ENCODE measurements around the gene ARID1B. TPM values are rescaled to one million over a fixed set of nuclear protein-coding genes. Genes with fewer than 3 reads are reported as not detected.

ARID1B gene
- total RNA-seq, 2 donors from 2014 or later = 65.1 to 99.4 TPM

DNA sequence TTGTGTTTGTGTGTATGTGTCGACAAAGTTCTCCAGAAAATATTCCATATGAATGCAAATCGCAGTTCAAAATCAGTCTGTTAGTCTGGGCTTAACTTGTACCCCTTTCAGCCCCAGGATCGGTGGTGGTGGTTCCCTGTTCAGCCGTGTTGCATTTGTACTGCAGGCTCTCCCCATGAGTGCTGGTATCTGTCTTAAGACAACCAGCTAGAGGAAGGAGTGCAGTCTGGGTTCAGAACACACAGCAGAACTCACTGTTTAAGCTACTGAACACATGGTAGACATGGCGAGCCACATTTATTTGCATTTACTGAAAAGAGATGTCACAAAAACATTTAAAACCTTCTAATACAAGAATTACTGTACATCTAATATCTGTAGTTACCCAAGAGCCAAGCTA is 192.1 kb downstream of the ARID1B start:
- no peak overlapping the region for H3K4me3 ChIP-seq
- no peaks in the 10 kb centered on the region for H3K36me3 ChIP-seq
- H3K9me3 ChIP-seq = no peaks in the 10 kb centered on the region
- intact Hi-C loops (cut with DNase I) = no loop called here
- WGBS = 92% methylated on average over 5 of the region's 5 CpGs
- no peak for DNase-seq (ENCODE audit: low spot score)
- H3K4me1 ChIP-seq (replicated peaks) = no peaks in the 10 kb centered on the region
- no peak for TF ChIP-seq POLR2A (IDR thresholded peaks at IDR 0.05)
- TF ChIP-seq POLR2AphosphoS5 (IDR thresholded peaks at IDR 0.05) = no peak
- no peak for TF ChIP-seq CTCF (IDR thresholded peaks at IDR 0.05)
- no peak overlapping the region for H3K27ac ChIP-seq
- H3K27me3 ChIP-seq (replicated peaks; ENCODE audit: insufficient read depth) = no peaks in the 10 kb centered on the region

DNA sequence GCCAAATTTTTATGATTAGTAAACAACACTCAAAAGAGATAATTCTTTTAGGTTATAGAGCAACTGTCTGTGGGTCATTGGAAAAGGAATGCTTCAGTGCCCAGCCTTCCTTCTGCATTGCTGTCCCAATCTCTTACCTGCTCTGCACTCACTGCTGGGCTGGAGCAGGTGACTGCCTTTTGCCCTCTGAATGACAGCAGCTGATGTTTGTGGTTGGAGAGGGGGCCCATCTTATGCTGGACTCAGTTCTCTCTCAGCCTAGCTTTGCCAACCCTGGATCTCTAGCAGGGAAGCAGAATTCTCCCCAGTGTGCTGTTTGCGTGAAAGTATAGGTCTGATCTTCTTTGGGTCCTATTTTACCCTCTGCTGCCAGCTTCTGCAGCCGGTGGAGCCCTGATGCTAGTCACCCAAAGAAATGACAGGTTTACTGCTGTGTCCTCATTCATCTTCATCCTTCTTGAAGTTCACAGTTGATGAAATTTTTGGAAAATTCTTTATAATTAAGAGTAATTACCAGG is 193.5 kb downstream of the ARID1B start:
- intact Hi-C loops (cut with DNase I) = no loop called here
- Histone ChIP-seq H3K4me1 (replicated peaks) (no peaks in the 10 kb centered on the region), H3K27me3 (replicated peaks; ENCODE audit: insufficient read depth) (no peaks in the 10 kb centered on the region), H3K9me3 (no peaks in the 10 kb centered on the region), H3K27ac (no peak overlapping the region), H3K36me3 (no peaks in the 10 kb centered on the region), H3K4me3 (no peak overlapping the region)
- WGBS = 63% methylated on average over 2 of the region's 2 CpGs
- DNase-seq (ENCODE audit: low spot score) = no peak
- TF ChIP-seq POLR2A (IDR thresholded peaks at IDR 0.05) (no peak), POLR2AphosphoS5 (IDR thresholded peaks at IDR 0.05) (no peak), CTCF (IDR thresholded peaks at IDR 0.05) (no peak)

- intact Hi-C loops (cut with DNase I) = no loop called here
- WGBS = 89% methylated on average over 7 of the region's 7 CpGs
- H3K4me1 ChIP-seq (replicated peaks) = no peaks in the 10 kb centered on the region
Measured at GRCh38 chr6:156971153-156971885, 194.1 kb downstream of the ARID1B start.

GRCh38 chr6:156972145-156972544 is 195.0 kb downstream of the ARID1B start:
- no peak for TF ChIP-seq CTCF (IDR thresholded peaks at IDR 0.05)
- TF ChIP-seq POLR2AphosphoS5 (IDR thresholded peaks at IDR 0.05) = no peak
- TF ChIP-seq POLR2A (IDR thresholded peaks at IDR 0.05) = no peak

More at GRCh38 chr6:156971153-156971885, 194.1 kb downstream of the ARID1B start:
- no peaks in the 10 kb centered on the region for H3K9me3 ChIP-seq
- H3K4me3 ChIP-seq = no peak overlapping the region
- no peaks in the 10 kb centered on the region for H3K36me3 ChIP-seq
- no peak for TF ChIP-seq POLR2AphosphoS5 (IDR thresholded peaks at IDR 0.05)
- TF ChIP-seq CTCF (IDR thresholded peaks at IDR 0.05) = no peak
- no peak for TF ChIP-seq POLR2A (IDR thresholded peaks at IDR 0.05)
- no peak for DNase-seq (ENCODE audit: low spot score)
- no peaks in the 10 kb centered on the region for H3K27me3 ChIP-seq (replicated peaks; ENCODE audit: insufficient read depth)
- H3K27ac ChIP-seq = no peak overlapping the region

DNA sequence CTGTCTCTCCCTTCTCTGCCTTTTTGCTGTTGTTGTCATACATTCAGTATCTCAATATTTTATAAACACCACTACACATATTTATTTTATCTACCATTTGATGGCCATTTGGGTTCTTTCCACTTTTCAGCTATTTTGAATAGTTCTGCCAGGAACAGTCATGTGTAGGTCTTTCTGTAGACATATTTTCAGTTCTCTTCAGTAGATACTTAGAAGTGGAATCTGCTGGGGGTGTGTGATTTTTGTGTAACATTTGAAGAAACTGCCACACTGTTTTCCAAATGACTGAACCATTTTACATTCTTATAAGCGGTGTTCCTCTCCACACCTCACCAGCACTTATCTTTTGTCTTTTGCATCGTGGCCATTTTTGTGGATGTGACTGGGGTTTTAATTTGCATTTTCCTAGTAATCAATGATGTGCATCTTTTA is 197.7 kb downstream of the ARID1B start:
- Histone ChIP-seq H3K27me3 (replicated peaks; ENCODE audit: insufficient read depth) (no peaks in the 10 kb centered on the region), H3K36me3 (no peaks in the 10 kb centered on the region), H3K4me3 (no peak overlapping the region), H3K27ac (no peak overlapping the region), H3K9me3 (no peaks in the 10 kb centered on the region), H3K4me1 (replicated peaks) (peaks cover 8% of the 10 kb centered on the region)
- no peak for DNase-seq (ENCODE audit: low spot score)
- 89% methylated on average over 2 of the region's 2 CpGs for WGBS
- no peak for TF ChIP-seq CTCF (IDR thresholded peaks at IDR 0.05)
- TF ChIP-seq POLR2AphosphoS5 (IDR thresholded peaks at IDR 0.05) = no peak
- TF ChIP-seq POLR2A (IDR thresholded peaks at IDR 0.05) = no peak
- intact Hi-C loops (cut with DNase I) = no loop called here

More at GRCh38 chr6:156972145-156972544, 195.0 kb downstream of the ARID1B start:
- intact Hi-C loops (cut with DNase I) = no loop called here
- Histone ChIP-seq H3K27ac (no peak overlapping the region), H3K4me3 (no peak overlapping the region), H3K27me3 (replicated peaks; ENCODE audit: insufficient read depth) (no peaks in the 10 kb centered on the region), H3K9me3 (no peaks in the 10 kb centered on the region), H3K4me1 (replicated peaks) (no peaks in the 10 kb centered on the region), H3K36me3 (no peaks in the 10 kb centered on the region)
- no peak for DNase-seq (ENCODE audit: low spot score)
- 75% methylated on average over 3 of the region's 3 CpGs for WGBS

Data from prostate gland (tissue), 2 donors.